ENCODE data around the gene UBAC2.

UBAC2 gene

DNA sequence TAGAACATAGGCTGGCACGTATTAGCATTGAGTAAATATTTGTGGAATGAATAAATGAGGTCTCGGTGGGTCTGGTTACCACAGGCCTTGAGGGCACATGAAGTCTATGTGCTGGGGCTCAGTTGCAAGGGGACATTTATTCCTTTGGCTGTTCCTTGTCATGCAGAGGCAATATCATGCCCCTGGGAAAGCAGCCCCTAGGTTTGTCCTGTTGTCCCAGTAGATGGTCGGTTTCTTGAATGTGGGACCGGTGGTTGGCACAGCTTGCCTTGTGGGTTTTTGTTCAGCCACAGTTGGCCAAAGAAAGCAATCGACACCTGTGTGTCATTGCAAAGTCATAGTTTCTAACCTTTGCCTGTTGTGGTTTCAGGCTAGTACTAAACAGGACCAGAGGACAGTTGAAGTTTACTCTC lies 131.2 kb downstream of the UBAC2 start:
- H3K36me3 ChIP-seq, result peaks cover 3% of the 10 kb centered on the region; the same call in 1 of the 2 replicates
- no peaks in the 10 kb centered on the region for H3K27me3 ChIP-seq
- TF ChIP-seq, protein P1, sequence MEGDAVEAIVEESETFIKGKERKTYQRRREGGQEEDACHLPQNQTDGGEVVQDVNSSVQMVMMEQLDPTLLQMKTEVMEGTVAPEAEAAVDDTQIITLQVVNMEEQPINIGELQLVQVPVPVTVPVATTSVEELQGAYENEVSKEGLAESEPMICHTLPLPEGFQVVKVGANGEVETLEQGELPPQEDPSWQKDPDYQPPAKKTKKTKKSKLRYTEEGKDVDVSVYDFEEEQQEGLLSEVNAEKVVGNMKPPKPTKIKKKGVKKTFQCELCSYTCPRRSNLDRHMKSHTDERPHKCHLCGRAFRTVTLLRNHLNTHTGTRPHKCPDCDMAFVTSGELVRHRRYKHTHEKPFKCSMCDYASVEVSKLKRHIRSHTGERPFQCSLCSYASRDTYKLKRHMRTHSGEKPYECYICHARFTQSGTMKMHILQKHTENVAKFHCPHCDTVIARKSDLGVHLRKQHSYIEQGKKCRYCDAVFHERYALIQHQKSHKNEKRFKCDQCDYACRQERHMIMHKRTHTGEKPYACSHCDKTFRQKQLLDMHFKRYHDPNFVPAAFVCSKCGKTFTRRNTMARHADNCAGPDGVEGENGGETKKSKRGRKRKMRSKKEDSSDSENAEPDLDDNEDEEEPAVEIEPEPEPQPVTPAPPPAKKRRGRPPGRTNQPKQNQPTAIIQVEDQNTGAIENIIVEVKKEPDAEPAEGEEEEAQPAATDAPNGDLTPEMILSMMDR (IDR thresholded peaks at IDR 0.05; ENCODE audit: low read depth, low read length), result no peak
- peaks cover 3% of the 10 kb centered on the region for H3K4me1 ChIP-seq
- no peaks in the 10 kb centered on the region for H3K9me3 ChIP-seq
- no peak for DNase-seq
- H3K4me3 ChIP-seq (ENCODE audit: low read depth, low read length), result no peak overlapping the region

DNA sequence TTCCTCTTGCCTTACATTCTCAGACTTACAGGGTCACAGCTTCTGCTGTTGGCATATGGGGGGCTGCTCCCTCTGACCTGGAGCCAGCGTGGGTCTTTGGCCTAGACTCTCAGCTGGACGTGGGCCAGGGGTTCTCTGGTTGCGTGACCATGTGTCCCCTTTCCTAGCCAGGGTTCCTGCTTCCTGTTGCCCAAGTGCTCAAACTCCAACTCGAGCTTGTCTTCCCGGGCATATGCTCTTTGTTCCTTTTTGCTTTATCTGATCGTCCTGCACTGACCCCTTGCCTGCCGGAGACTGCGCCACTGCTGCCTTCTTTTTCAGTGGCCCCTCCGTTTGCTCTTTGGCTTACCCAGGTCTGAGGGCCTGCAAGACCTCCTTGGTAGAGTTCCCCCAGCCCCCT lies 131.8 kb downstream of the UBAC2 start:
- TF ChIP-seq, protein P1 (IDR thresholded peaks at IDR 0.05; ENCODE audit: low read depth, low read length), result no peak
- no peak overlapping the region for H3K4me3 ChIP-seq (ENCODE audit: low read depth, low read length)
- no peaks in the 10 kb centered on the region for H3K27me3 ChIP-seq

DNA sequence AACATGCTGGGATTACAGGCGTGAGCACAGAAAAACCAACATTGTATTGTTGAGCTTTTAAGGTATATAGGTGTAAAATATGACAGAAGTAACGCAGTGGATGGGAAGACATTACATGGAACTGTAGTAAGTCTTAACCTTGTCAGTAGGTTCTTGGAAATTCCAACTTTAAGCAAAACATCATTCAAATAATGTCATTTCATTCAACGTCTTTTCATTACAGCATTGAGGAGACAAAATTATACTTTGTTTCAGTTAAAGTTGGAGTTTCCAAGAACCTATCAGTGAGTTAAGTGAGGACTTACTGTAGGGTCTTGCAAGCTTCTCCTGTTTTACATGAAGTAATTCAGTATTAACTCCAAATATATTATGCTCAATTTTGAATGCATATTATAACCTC lies 133.6 kb downstream of the UBAC2 start:
- no peak for DNase-seq
- H3K27me3 ChIP-seq, result no peaks in the 10 kb centered on the region
- H3K36me3 ChIP-seq, result no peaks in the 10 kb centered on the region
- H3K4me1 ChIP-seq, result peaks cover 3% of the 10 kb centered on the region
- TF ChIP-seq, protein P1 (IDR thresholded peaks at IDR 0.05; ENCODE audit: low read depth, low read length), result no peak
- H3K4me3 ChIP-seq (ENCODE audit: low read depth, low read length), result no peak overlapping the region
- no peaks in the 10 kb centered on the region for H3K9me3 ChIP-seq

More for the DNA sequence above, 131.8 kb downstream of the UBAC2 start:
- Histone ChIP-seq H3K9me3 (no peaks in the 10 kb centered on the region), H3K36me3 (peaks cover 3% of the 10 kb centered on the region; the same call in 1 of the 2 replicates), H3K4me1 (peaks cover 3% of the 10 kb centered on the region)
- no peak for DNase-seq

DNA sequence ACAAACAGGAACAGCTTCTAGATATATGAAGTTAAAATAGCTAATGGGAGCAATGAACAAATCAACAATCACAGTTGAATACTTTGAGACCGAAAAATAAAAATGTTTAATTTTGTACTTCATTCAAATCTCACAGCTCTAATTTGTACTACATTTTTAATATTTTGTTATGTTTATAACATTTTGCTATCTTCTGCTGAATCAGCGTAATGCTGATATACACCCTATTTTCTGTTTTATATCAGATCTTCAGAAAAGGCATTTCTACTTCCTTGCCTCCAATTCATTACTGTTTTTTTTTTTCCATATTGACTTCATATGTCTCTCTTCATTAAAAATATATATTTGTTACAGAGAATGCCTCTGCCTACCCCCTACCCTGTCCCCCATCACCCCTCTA lies 134.4 kb downstream of the UBAC2 start:
- Histone ChIP-seq H3K9me3 (no peaks in the 10 kb centered on the region), H3K4me3 (ENCODE audit: low read depth, low read length) (no peak overlapping the region), H3K36me3 (no peaks in the 10 kb centered on the region), H3K4me1 (peaks cover 3% of the 10 kb centered on the region), H3K27me3 (no peaks in the 10 kb centered on the region)
- no peak for DNase-seq
- TF ChIP-seq, protein P1 (IDR thresholded peaks at IDR 0.05; ENCODE audit: low read depth, low read length), result no peak

DNA sequence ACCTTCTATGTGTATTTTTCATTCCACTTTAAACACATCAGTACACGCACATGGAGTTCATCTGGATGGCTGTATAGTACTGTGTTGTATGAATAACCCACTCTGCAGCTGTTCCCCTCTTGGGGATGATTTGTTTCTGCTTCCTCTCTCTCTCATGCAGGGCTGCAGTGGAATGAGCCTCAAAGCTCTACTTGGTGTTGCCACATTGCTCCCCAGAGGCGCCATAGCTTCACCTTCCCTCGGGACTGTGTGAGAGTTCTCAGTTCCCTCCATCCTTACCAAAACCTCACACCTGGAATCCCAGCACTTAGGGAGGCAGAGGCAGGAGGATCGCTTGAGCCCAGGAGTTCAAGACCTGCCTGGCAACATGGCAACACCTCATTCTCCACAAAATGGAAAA lies 134.9 kb downstream of the UBAC2 start:
- no peak for DNase-seq
- Histone ChIP-seq H3K36me3 (no peaks in the 10 kb centered on the region), H3K4me3 (ENCODE audit: low read depth, low read length) (no peak overlapping the region), H3K4me1 (peaks cover 3% of the 10 kb centered on the region), H3K27me3 (no peaks in the 10 kb centered on the region), H3K9me3 (no peaks in the 10 kb centered on the region)
- TF ChIP-seq, protein P1 (IDR thresholded peaks at IDR 0.05; ENCODE audit: low read depth, low read length), result no peak

DNA sequence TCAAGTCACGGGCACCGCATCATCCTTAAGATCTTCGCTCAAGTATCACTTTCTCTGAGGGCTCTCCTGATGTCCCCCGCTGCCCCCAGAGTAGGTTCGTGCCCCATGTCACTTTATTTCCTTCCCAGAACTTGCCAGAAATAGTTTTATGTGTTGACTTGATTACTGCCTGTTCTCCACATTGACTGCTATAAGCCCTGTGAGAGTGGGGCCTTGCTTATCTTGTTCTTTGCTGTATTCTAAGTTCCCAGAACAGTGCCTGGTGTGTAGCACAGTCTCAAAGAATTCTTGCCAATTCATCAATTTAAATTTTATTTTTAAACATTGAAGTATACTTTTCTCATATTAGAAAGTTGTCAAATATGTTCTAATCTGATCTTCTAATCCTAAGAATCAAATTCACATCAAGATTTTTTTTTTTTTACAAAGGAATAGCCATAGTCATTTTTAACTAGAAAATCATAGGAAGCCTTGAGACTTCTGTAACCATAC lies 138.6 kb downstream of the UBAC2 start:
- Histone ChIP-seq H3K4me3 (ENCODE audit: low read depth, low read length) (no peak overlapping the region), H3K36me3 (peaks cover 12% of the 10 kb centered on the region), H3K9me3 (no peaks in the 10 kb centered on the region), H3K4me1 (no peaks in the 10 kb centered on the region), H3K27me3 (no peaks in the 10 kb centered on the region)
- DNase-seq, result no peak
- TF ChIP-seq, protein P1 (IDR thresholded peaks at IDR 0.05; ENCODE audit: low read depth, low read length), result no peak
